Measurements from ENCODE around the gene TTN.
"Not testable (repeated sequence)": the region's sequence is repeated elsewhere in the genome, so short reads cannot be mapped to it uniquely, and the experiment has no call there.

The TTN gene

GRCh38 chr2:178531168-178531567 lies 276.1 kb downstream of the TTN start:
- no peak for DNase-seq (ENCODE audit: extremely low read depth, low read depth)
- no peak for TF ChIP-seq CTCF (IDR thresholded peaks at IDR 0.05; ENCODE audit: low read depth, low read length)

GRCh38 chr2:178530625-178531142 lies 276.5 kb downstream of the TTN start:
- DNase-seq (ENCODE audit: extremely low read depth, low read depth): no peak
- no peak for TF ChIP-seq CTCF (IDR thresholded peaks at IDR 0.05; ENCODE audit: low read depth, low read length)

GRCh38 chr2:178530131-178530530 lies 277.1 kb downstream of the TTN start:
- no peak for DNase-seq (ENCODE audit: extremely low read depth, low read depth)
- TF ChIP-seq CTCF (IDR thresholded peaks at IDR 0.05; ENCODE audit: low read depth, low read length): no peak

GRCh38 chr2:178529194-178529593 lies 278.0 kb downstream of the TTN start:
- no peak for DNase-seq (ENCODE audit: extremely low read depth, low read depth)
- no peak for TF ChIP-seq CTCF (IDR thresholded peaks at IDR 0.05; ENCODE audit: low read depth, low read length)

GRCh38 chr2:178528647-178529046 lies 278.6 kb downstream of the TTN start:
- DNase-seq (ENCODE audit: extremely low read depth, low read depth): no peak

GRCh38 chr2:178527592-178527991 lies 279.6 kb downstream of the TTN start:
- TF ChIP-seq CTCF (IDR thresholded peaks at IDR 0.05; ENCODE audit: low read depth, low read length): no peak

More at GRCh38 chr2:178528647-178529046, 278.6 kb downstream of the TTN start:
- no peak for TF ChIP-seq CTCF (IDR thresholded peaks at IDR 0.05; ENCODE audit: low read depth, low read length)

GRCh38 chr2:178526256-178526655 lies 281.0 kb downstream of the TTN start:
- DNase-seq (ENCODE audit: extremely low read depth, low read depth): no peak
- no peak for TF ChIP-seq CTCF (IDR thresholded peaks at IDR 0.05; ENCODE audit: low read depth, low read length)

More at GRCh38 chr2:178527592-178527991, 279.6 kb downstream of the TTN start:
- no peak for DNase-seq (ENCODE audit: extremely low read depth, low read depth)

- not testable (repeated sequence) for DNase-seq (ENCODE audit: extremely low read depth, low read depth)
Measured at GRCh38 chr2:178525460-178525859, 281.8 kb downstream of the TTN start.

GRCh38 chr2:178525010-178525409 lies 282.2 kb downstream of the TTN start:
- DNase-seq (ENCODE audit: extremely low read depth, low read depth): not testable (repeated sequence)

Data from AG09319 (cell line).